D341Med (cell line): Measurements from ENCODE around the gene HCN4.
A peak's percentile ranks its signal among the peaks of the same experiment; 100 is the strongest.

Source experiments
- DNase-seq: peaks from one replicate; pipeline ENCODE4 v3.0.0; 2012; ENCODE audit warnings: low spot score

Gene HCN4

DNA sequence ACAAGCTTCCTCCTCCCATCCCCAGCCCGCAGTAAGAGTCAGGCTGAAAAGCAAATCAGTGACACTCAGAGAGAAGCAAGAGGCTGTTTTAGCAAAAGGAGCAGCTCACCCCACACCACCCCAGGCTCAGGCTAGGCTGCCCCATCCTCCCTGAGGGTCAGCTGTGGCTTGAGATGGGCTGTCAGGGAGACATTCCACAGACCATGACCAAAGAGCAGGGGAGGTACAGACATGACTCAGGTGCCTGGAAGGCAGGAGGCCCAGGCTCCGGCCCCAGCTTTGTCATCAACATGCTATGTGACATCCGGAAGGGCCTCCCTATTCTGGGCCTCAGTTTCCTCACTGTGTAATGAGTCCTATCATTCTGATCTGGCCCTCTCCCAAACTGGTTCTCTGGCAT is 24.7 kb downstream of the HCN4 start:
- DNase-seq, result no peak

DNA sequence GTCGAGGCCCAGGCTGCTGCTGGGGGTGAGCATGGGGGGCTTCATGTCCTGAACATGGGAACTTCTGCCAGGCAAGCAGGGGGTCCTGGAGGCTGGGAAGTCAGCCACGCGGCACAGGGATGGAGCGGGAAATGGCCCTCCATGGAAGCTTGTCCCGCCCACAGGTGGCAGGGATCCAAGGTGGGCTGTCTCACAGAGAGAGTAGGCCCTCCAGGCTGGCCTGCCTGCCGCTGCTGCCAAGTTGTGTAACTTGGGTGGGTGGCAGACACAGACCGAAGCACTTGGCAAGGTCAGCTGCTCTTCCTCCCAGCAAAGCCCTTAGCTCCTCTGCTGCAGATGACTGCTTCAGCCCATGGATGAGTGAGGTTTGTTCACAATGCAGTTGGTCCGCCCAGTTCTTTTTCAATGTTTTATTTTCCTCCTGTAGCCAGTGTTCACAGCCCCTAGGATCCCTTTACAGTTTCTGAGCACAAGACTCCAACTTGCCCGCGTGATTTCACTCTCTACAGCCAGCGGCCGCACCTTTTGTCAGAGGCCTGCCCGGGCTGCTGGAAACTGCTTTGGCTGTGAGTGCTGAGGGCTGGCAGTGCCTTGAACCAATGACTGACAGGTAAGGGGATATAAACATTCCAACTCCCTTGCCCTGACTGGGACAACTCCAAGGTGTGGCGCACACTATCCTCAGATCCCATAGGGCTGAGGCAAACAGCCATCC is 26.7 kb downstream of the HCN4 start:
- DNase-seq, result no peak

GRCh38 chr15:73340502-73341192 is 28.1 kb downstream of the HCN4 start:
- DNase-seq, result no peak

DNA sequence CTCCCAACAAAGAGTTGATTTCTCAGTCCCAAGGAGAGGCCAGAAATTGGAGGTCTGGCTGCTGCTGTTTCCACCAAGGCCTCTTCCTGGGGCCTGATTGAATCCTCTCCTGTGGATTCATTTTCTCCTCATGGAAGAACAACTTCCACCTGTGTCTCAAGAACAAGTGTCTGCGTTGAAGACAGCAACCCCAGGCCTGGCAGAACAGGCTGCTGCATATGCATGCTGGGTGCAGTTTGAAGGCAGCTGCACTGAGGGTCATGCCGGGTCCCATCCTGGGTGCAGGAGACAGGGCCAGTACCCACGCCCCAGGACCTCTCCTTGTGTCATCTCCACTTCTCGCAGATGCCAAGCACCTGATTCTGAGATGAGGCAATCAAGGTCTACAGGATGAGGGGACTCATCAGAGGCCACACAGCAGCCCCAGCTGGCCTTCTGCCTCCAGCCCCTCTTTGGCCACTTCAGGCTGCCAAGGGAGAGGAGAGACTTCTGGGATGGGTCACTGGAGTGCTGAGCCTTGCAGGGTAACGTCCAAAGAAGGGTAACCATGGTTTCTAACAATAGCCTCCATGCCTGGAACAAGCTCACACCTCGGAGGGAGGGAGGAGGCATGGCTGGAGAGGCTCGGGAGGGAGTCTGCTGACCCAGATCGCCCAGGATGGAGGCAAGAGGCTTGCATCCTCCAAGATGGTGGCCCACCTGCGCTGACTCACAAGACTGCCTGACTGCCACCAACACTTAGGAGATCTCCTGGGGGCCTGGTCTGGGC is 30.0 kb downstream of the HCN4 start:
- no peak for DNase-seq

DNA sequence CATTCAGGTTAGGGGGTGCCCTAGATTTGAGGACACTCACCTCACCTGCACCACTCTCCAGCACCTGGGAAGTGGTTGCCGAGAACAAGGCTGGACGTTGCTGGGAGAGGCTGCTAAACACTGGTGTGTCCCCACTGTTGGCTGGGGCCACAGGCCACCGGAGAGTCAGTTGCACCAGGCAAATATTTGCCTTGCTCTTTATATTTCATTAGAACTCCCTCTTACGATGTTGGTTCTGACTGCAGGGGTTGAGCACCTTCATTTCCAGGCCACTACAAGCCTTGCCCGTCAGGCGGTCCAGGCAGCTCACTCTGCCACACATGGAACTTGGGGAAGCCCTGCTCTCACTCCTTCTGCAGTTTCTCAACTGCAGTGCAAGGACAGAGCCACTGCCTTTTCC is 30.7 kb downstream of the HCN4 start:
- no peak for DNase-seq

- no peak for DNase-seq
These were observed 31.6 kb downstream of the HCN4 start for GRCh38 chr15:73337187-73337586.

- DNase-seq, result no peak
These were observed 32.0 kb downstream of the HCN4 start for GRCh38 chr15:73336756-73337155.

- DNase-seq, result no peak
These were observed 33.3 kb downstream of the HCN4 start for GRCh38 chr15:73335471-73335870.

DNA sequence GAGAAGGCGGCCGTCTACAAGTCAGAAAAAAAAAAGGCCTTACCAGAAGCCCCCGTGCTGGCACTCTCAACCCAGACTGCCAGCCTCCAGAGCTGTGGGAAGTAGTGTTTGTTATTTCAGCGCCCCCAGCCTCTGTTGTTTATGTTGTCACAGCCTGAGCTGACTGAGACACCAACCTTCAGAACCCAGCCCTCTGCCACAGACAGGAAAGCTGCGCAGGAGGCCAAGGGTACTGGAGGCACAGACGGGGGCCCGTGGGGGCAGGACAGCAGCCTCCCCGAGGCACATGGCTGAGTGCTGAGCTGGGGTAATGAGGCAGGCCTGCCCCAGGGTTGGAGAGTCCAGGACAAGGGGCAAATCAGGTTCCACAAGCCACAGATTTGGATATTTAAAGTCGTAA is 33.7 kb downstream of the HCN4 start:
- DNase-seq, result no peak

DNA sequence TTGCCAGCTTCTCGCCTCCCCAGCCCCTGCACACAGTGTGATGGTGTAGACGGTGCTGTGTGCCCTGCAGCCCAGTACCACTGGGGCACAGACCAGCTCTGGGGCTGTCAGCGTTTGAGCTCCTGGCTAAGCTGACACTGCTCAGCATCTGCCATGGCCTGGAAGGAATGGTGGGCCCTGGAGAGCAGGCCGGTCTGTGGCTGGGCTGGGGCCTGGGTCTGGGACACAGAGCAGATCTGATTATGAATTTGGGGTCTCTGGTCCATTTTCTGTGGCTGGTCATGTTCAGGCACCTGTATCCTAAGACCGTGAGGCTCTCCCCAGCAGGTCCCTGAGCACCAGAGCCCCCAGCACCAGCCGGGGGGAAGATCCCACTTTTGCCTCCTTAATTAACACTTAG is 34.7 kb downstream of the HCN4 start:
- no peak for DNase-seq

DNA sequence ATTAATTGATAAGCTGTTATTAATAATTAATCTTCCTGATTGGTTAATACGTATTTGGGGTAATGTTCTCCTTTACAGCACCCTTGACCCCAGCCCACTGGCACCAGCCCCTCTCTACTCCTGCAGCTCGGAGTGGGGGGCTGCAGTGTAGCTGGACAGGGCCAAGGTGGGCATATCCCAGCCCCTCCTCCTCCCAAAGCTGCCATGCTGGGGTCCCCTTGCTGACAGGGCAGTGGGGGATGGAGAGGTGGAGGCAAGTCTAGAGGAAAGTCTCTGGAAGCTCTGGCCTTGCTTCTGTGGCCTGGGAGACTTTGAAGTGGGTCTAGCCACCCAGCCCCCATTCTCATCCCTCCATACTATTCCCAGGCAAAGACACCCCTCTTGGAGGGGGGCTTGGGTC is 35.8 kb downstream of the HCN4 start:
- DNase-seq, result no peak

- no peak for DNase-seq
These were observed 36.5 kb downstream of the HCN4 start for GRCh38 chr15:73331991-73332925.

- DNase-seq, result no peak
These were observed 37.3 kb downstream of the HCN4 start for GRCh38 chr15:73331501-73331900.

DNA sequence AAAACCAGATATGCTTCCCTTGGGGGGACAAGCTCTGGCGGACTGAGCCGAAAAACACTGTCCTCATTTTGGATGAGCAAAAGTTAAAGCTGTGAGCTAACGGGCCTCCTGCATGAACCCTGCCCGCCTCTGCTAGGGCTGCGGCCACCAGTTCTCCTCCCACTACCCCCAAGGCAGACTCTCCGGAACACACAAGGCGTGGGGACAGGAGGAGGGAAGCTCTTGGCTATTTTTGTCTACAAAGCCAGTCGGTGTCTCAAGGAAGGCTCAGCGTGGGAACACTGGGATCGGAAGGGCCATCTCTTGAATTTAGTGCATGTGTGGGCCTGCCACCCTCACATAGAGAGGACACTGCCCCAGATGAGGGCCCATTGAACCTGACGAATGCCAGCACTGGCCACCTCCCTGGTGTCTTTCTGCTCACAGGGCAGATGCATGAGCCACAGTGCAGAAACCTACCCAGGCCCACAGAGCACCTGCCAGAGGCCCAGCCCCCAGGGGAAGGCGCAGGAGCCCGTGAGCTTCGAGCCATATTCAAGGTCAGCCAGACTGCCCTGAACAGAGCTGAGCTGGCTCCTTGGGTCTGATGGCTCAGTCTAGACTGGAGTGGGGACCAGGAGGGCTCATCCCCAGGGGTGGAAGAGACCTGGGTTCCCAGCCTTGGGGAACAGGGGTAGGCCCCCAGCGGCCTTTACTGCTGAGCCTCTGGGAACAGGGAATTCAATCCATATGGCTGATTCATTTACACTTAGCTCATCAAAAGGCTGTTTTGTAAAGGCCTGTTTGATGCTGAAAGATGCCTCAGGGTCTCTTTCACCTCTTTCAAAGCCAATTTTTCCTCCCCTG is 38.3 kb downstream of the HCN4 start:
- DNase-seq, result no peak

DNA sequence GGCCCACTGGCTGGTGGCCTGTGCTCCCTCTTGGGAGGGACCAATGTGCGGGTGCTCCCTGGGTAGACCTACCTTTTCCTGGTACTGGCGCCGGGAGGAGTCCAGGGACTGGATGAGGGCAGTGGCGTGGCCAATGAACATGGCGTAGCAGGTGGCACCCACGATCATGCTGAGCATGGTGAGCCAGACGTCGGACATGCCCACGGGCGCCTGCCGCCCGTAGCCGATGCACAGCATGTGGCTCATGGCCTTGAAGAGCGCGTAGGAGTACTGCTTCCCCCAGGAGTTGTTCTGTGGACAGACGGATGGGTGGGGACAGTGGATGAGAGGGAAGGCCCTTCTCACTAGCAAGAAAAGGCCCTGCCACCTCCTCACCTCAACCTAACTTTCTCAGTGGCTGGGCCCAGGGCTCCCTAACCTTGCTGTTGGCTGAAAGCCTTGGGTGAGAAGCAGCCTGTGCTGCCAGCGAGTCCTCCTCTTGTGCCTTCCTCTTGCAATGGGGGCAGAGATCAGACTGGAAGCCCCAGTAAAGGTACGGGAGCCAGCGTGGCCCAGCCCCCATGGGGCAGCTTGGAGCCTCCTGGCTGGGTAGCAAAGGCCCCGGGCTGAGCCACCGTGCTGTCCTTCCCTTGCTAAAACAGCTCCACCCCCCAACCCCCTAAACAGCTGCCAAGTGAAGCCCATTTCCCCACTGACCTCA is 39.1 kb downstream of the HCN4 start:
- DNase-seq, result no peak

DNA sequence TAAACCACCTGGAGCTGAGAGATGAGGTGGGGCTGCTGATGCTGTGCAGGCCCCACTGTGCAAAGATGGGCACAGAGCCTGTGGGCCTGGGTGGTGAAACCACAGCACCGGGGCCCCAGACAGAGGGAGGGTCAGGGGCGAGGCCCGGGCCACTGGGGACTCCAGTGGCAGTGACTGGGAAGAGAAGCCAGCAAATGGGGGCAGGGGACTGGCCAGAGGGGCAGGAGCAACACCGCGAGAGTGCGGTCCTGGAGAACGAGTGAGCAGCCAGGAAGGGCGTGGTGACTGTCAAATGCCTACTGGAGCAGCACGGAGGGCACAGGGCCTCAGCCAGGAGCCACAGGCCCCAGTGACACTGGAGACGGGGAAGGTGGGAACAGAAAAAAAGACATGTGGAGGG is 39.8 kb downstream of the HCN4 start:
- DNase-seq, result no peak

- DNase-seq, result no peak
These were observed 40.5 kb downstream of the HCN4 start for GRCh38 chr15:73328149-73328820.

- no peak for DNase-seq
These were observed 42.6 kb downstream of the HCN4 start for GRCh38 chr15:73326157-73326556.

DNA sequence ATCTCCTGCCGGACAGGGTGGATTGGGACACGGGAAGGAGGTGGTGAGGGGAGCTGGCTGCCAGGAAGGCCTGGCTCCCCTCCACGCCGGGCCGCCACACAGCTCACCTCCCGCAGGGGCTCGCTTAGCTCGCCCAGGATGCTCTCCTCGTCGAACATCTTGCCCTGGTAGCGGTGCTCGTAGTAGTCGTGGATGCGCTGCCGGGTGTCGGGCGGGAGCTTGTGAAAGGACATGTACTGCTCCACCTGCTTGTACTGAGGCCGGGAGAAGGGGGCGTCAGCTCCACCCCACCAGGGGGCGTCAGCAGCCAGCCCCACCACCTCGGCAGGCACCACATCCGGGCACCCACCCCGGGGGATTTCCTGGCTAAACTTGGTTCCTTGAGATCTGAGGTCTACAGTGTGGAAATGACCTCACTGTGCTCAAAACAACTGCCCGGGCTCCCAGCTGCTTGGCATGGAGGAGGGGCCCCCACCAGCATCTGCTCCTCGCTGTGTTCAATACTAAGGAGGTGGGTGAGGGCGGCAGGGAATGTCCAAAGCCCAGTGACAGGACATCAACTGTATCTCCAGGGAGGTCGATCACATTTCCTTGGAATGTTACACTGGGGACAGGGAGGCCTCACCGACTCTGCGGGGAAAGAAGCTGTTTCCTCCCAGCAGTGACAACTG is 43.4 kb downstream of the HCN4 start:
- peak; percentile 68 for DNase-seq
